Mesenchymal stem cell (in vitro differentiated cells and primary cell): Measurements from ENCODE around the gene MAP4K3.

ENCODE experiments used
- DNase-seq: peaks from one replicate; pipeline ENCODE4 v3.0.0-alpha.2; 2013
- H2AFZ ChIP-seq: one replicate; pipeline ENCODE4 v1.6.1; 2013; ENCODE audit warnings: low read depth, mild to moderate bottlenecking, control low read depth, inconsistent platforms, low read length, moderate library complexity
- H2AK5ac ChIP-seq: 2 replicates; pipeline ENCODE4 v1.6.1; 2013; ENCODE audit warnings: low read length, moderate library complexity, mild to moderate bottlenecking, inconsistent platforms; ENCODE audit not compliant: severe bottlenecking
- H2BK120ac ChIP-seq: one replicate; pipeline ENCODE4 v1.6.1; 2013; ENCODE audit warnings: low read depth, mild to moderate bottlenecking, inconsistent platforms, low read length, moderate library complexity
- H2BK12ac ChIP-seq, 2 experiments: one replicate each; pipeline ENCODE4 v1.6.1; 2013; ENCODE audit warnings: inconsistent platforms in 2 of 2, low read length in 2 of 2, mild to moderate bottlenecking in 2 of 2, moderate library complexity in 2 of 2, control low read depth in 1 of 2
- H2BK15ac ChIP-seq: one replicate; pipeline ENCODE4 v1.6.1; 2013; ENCODE audit warnings: mild to moderate bottlenecking, low read depth, inconsistent platforms; ENCODE audit not compliant: poor library complexity, severe bottlenecking
- H2BK5ac ChIP-seq: 2 replicates; pipeline ENCODE4 v1.6.1; 2013; ENCODE audit warnings: low read depth, mild to moderate bottlenecking, low read length, control low read depth, inconsistent platforms; ENCODE audit not compliant: poor library complexity, severe bottlenecking
- H3K14ac ChIP-seq, 2 experiments: one replicate each; pipeline ENCODE4 v1.6.1; 2013; ENCODE audit warnings: inconsistent platforms in 2 of 2, low read length in 2 of 2, control low read depth in 1 of 2, mild to moderate bottlenecking in 1 of 2, moderate library complexity in 1 of 2
- H3K18ac ChIP-seq, 2 experiments: one replicate each; pipeline ENCODE4 v1.6.1; 2013; ENCODE audit warnings: inconsistent platforms in 2 of 2, low read length in 2 of 2, control low read depth in 1 of 2, low read depth in 1 of 2, mild to moderate bottlenecking in 1 of 2
- H3K23ac ChIP-seq, 2 experiments: one replicate each; pipeline ENCODE4 v1.6.1; 2013; ENCODE audit warnings: inconsistent platforms in 2 of 2, low read length in 2 of 2, mild to moderate bottlenecking in 2 of 2, moderate library complexity in 2 of 2, control low read depth in 1 of 2
- H3K27ac ChIP-seq: 2 replicates; pipeline ENCODE4 v1.5.1; 2013; ENCODE audit warnings: mild to moderate bottlenecking, moderate library complexity, low read length, control low read depth, inconsistent platforms; ENCODE audit not compliant: poor library complexity, severe bottlenecking
- H3K27me3 ChIP-seq, 2 experiments: 2 replicates each; pipeline versions ENCODE4 v1.6.1 to v1.7.0; 2013; ENCODE audit warnings: low read length in 2 of 2, mild to moderate bottlenecking in 2 of 2, moderate library complexity in 2 of 2, control low read depth in 1 of 2, inconsistent platforms in 1 of 2; ENCODE audit not compliant: control insufficient read depth in 1 of 2, insufficient read depth in 1 of 2
- H3K36me3 ChIP-seq, 2 experiments: 2 replicates each; pipeline versions ENCODE4 v1.6.1 to v1.7.0; 2013; ENCODE audit warnings: low read length in 2 of 2, control low read depth in 1 of 2, inconsistent platforms in 1 of 2, low read depth in 1 of 2, mild to moderate bottlenecking in 1 of 2; ENCODE audit not compliant: insufficient read depth in 2 of 2, control insufficient read depth in 1 of 2
- H3K4ac ChIP-seq, 2 experiments: one replicate each; pipeline ENCODE4 v1.6.1; 2013; ENCODE audit warnings: inconsistent platforms in 2 of 2, low read length in 2 of 2, mild to moderate bottlenecking in 2 of 2, moderate library complexity in 2 of 2, control low read depth in 1 of 2, low read depth in 1 of 2
- H3K4me1 ChIP-seq: 2 replicates; pipeline ENCODE4 v1.6.1; 2013; ENCODE audit warnings: low read depth, low read length, control low read depth; ENCODE audit not compliant: control insufficient read depth, insufficient read depth
- H3K4me2 ChIP-seq: 2 replicates; pipeline ENCODE4 v1.6.1; 2013; ENCODE audit warnings: low read length, mild to moderate bottlenecking, inconsistent platforms; ENCODE audit not compliant: poor library complexity, severe bottlenecking
- H3K4me3 ChIP-seq, 2 experiments: 2 replicates each; pipeline versions ENCODE4 v1.5.1 to v1.7.0; 2013; ENCODE audit warnings: low read length in 2 of 2, mild to moderate bottlenecking in 2 of 2, control low read depth in 1 of 2, low read depth in 1 of 2; ENCODE audit not compliant: insufficient read depth in 1 of 2
- H3K79me1 ChIP-seq: replicated peaks from 2 replicates; pipeline ENCODE4 v1.6.1; 2013; ENCODE audit warnings: mild to moderate bottlenecking, control low read depth, low read length, inconsistent platforms; ENCODE audit not compliant: poor library complexity, severe bottlenecking
- H3K9ac ChIP-seq: 2 replicates; pipeline ENCODE4 v1.7.0; 2013; ENCODE audit warnings: mild to moderate bottlenecking, low read length, moderate library complexity
- H3K9me3 ChIP-seq: 2 replicates; pipeline ENCODE4 v1.7.0; 2013; ENCODE audit warnings: mild to moderate bottlenecking, low read length; ENCODE audit not compliant: control insufficient read depth
- H4K8ac ChIP-seq: one replicate; pipeline ENCODE4 v1.6.1; 2013; ENCODE audit warnings: inconsistent platforms, mild to moderate bottlenecking, low read length, moderate library complexity
- H4K91ac ChIP-seq: one replicate; pipeline ENCODE4 v1.6.1; 2013; ENCODE audit warnings: mild to moderate bottlenecking, low read length, inconsistent platforms
- WGBS: methylation state at CpG from one replicate; pipeline ENCODE4 v1.1.7; 2013; ENCODE audit warnings: mixed read lengths; 5-methylcytosine and 5-hydroxymethylcytosine counted together

MAP4K3 gene

GRCh38 chr2:39422700-39423099 lies 14.4 kb downstream of the MAP4K3 start:
- Histone ChIP-seq H2BK15ac (no peak overlapping the region), H2BK12ac (no peak overlapping the region), H3K4me2 (no peak overlapping the region), H2BK5ac (no peak overlapping the region), H3K4me1 (peaks cover 1% of the 10 kb centered on the region), H3K23ac (no peak overlapping the region), H3K18ac (no peak overlapping the region), H3K36me3 (no peaks in the 10 kb centered on the region), H3K9me3 (no peaks in the 10 kb centered on the region), H3K9ac (no peak overlapping the region), H3K27ac (no peak overlapping the region), H4K91ac (no peak overlapping the region), H3K14ac (no peak overlapping the region), H3K4ac (no peak overlapping the region), H3K27me3 (no peaks in the 10 kb centered on the region), H3K4me3 (no peak overlapping the region), H2AK5ac (no peak overlapping the region), H4K8ac (no peak overlapping the region), H2BK120ac (no peak overlapping the region), H2AFZ (no peak overlapping the region), H3K79me1 (no peaks in the 10 kb centered on the region)
- WGBS: 100% methylated on average over 1 of the region's 1 CpG
- DNase-seq: no peak

GRCh38 chr2:39421354-39421753 lies 15.7 kb downstream of the MAP4K3 start:
- H3K27ac ChIP-seq: no peak overlapping the region
- no peak overlapping the region for H2BK120ac ChIP-seq
- H3K4me3 ChIP-seq: no peak overlapping the region
- no peaks in the 10 kb centered on the region for H3K27me3 ChIP-seq
- H3K9ac ChIP-seq: no peak overlapping the region
- no peaks in the 10 kb centered on the region for H3K36me3 ChIP-seq
- no peak overlapping the region for H4K8ac ChIP-seq
- H3K18ac ChIP-seq: no peak overlapping the region
- no peak overlapping the region for H3K23ac ChIP-seq
- no peak overlapping the region for H2BK5ac ChIP-seq
- no peak overlapping the region for H2AK5ac ChIP-seq
- no peak overlapping the region for H2AFZ ChIP-seq
- H2BK15ac ChIP-seq: no peak overlapping the region
- H4K91ac ChIP-seq: no peak overlapping the region
- H2BK12ac ChIP-seq: no peak overlapping the region
- no peak overlapping the region for H3K4ac ChIP-seq
- no peak overlapping the region for H3K4me2 ChIP-seq
- WGBS: 100% methylated on average over 1 of the region's 2 CpGs
- peaks cover 3% of the 10 kb centered on the region for H3K4me1 ChIP-seq
- DNase-seq: no peak
- H3K14ac ChIP-seq: no peak overlapping the region
- no peaks in the 10 kb centered on the region for H3K79me1 ChIP-seq
- H3K9me3 ChIP-seq: no peaks in the 10 kb centered on the region

- Histone ChIP-seq H2AFZ (no peak overlapping the region), H3K9ac (peak overlapping the region; percentile 33), H3K79me1 (no peaks in the 10 kb centered on the region), H3K4ac (no peak overlapping the region), H3K4me1 (peaks cover 2% of the 10 kb centered on the region), H3K9me3 (no peaks in the 10 kb centered on the region), H3K27ac (no peak overlapping the region), H3K18ac (no peak overlapping the region), H3K14ac (no peak overlapping the region), H4K91ac (no peak overlapping the region), H2BK12ac (no peak overlapping the region), H2BK15ac (no peak overlapping the region), H3K4me3 (no peak overlapping the region), H3K36me3 (no peaks in the 10 kb centered on the region), H2AK5ac (no peak overlapping the region), H4K8ac (no peak overlapping the region), H3K23ac (no peak overlapping the region), H3K4me2 (no peak overlapping the region), H2BK120ac (no peak overlapping the region), H2BK5ac (no peak overlapping the region), H3K27me3 (no peaks in the 10 kb centered on the region)
- no peak for DNase-seq
- WGBS: 100% methylated on average over 3 of the region's 6 CpGs
These were observed 17.5 kb downstream of the MAP4K3 start for GRCh38 chr2:39419282-39420223.

- Histone ChIP-seq H2BK15ac (no peak overlapping the region), H3K23ac (no peak overlapping the region), H2BK12ac (no peak overlapping the region), H3K9me3 (no peaks in the 10 kb centered on the region), H2AFZ (no peak overlapping the region), H3K9ac (peak overlapping the region; percentile 33), H4K91ac (no peak overlapping the region), H3K36me3 (no peaks in the 10 kb centered on the region), H3K14ac (no peak overlapping the region), H3K27ac (no peak overlapping the region), H2BK120ac (no peak overlapping the region), H3K27me3 (no peaks in the 10 kb centered on the region), H3K18ac (no peak overlapping the region), H2BK5ac (no peak overlapping the region), H3K79me1 (no peaks in the 10 kb centered on the region), H3K4me3 (no peak overlapping the region), H2AK5ac (no peak overlapping the region), H3K4me1 (peaks cover 1% of the 10 kb centered on the region), H4K8ac (no peak overlapping the region), H3K4ac (no peak overlapping the region), H3K4me2 (no peak overlapping the region)
- WGBS: 99% methylated on average over 5 of the region's 5 CpGs
- no peak for DNase-seq
These were observed 18.6 kb downstream of the MAP4K3 start for GRCh38 chr2:39418491-39418890.
